Measurements from ENCODE around the gene TTC31. TPM values are rescaled to one million over a fixed set of nuclear protein-coding genes. Genes with fewer than 3 reads are reported as not detected.

The TTC31 gene
- total RNA-seq, 4 donors from 2014 or later, result 16.5 to 27.2 (median 19.5) TPM

- ATAC-seq, result no peak
- Histone ChIP-seq H3K27ac (no peak overlapping the region), H3K4me1 (peaks cover 0 to 2% (median 0%) of the 10 kb centered on the region in 3 donors), H3K9me3 (no peaks in the 10 kb centered on the region), H3K36me3 (peaks cover 0 to 9% of the 10 kb centered on the region in 2 donors), H3K27me3 (peaks cover 9% of the 10 kb centered on the region), H3K4me3 (no peak overlapping the region)
- no peak for TF ChIP-seq POLR2AphosphoS5 (IDR thresholded peaks at IDR 0.05)
- TF ChIP-seq POLR2A (IDR thresholded peaks at IDR 0.05), result no peak
- TF ChIP-seq EP300 (IDR thresholded peaks at IDR 0.05), result no peak
- no peak for TF ChIP-seq CTCF (IDR thresholded peaks at IDR 0.05)
- 70 to 88% methylated on average over 1 to 7 of the region's 7 CpGs for WGBS, 2 donors (ENCODE audit: low coverage in 1 of 2)
Measured at GRCh38 chr2:74538881-74539339, 56.0 kb downstream of the TTC31 start.

DNA sequence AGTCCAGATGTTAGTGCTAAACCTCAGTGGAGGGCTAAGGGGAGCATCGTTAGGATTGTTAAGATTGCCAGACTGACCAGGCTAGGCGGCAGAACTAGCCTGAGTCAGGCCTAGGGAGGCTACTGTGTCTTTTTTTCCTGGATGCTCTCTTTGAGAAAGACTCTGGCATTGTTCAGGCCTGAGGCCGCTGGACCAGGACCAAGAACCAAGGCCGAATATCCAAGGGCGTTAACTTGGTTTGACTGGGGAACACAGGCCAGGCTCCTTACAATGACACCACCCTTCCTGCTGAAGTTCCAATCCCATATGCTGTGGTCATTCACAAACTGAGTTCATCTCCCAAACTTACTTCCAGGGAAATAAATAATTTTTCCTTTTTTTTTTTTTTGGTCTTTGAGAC, 57.4 kb downstream of the TTC31 start:
- 50% methylated on average over 2 of the region's 5 CpGs; no CpG with 5 or more reads in 1 of the 2 donors for WGBS, 2 donors (ENCODE audit: low coverage in 1 of 2)
- Histone ChIP-seq H3K36me3 (no peaks in the 10 kb centered on the region), H3K27ac (peak overlapping the region in 2 of 4 donors; percentile 42 to 46), H3K27me3 (peaks cover 9% of the 10 kb centered on the region), H3K4me3 (no peak overlapping the region), H3K9me3 (no peaks in the 10 kb centered on the region), H3K4me1 (peaks cover 0 to 2% (median 0%) of the 10 kb centered on the region in 3 donors)
- ATAC-seq, result peak; percentile 81
- TF ChIP-seq EP300 (IDR thresholded peaks at IDR 0.05), result no peak
- TF ChIP-seq POLR2AphosphoS5 (IDR thresholded peaks at IDR 0.05), result no peak
- no peak for TF ChIP-seq CTCF (IDR thresholded peaks at IDR 0.05)
- TF ChIP-seq POLR2A (IDR thresholded peaks at IDR 0.05), result no peak

DNA sequence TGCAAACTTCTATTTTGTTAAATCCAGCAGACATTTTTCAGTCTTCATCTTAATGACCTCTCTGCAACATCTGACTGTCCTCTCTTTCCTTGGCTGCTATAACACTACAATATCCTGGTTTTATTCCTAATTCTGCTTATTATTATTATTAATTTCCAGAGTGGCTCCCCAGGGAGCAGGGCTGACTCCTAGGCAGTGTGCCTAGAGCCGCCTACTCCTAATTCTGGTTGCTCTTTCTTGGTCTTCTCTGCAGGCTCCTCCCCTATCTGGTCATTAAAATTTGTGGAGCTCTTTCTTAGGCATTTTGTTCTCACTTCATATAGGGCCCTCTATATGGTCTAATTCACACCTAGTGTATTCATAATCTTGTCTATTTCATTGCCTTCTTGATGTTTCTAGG, 60.1 kb downstream of the TTC31 start:
- H3K36me3 ChIP-seq, result no peaks in the 10 kb centered on the region
- ATAC-seq, result no peak

More for the DNA sequence above, 60.1 kb downstream of the TTC31 start:
- Histone ChIP-seq H3K4me3 (no peak overlapping the region), H3K27me3 (peaks cover 9% of the 10 kb centered on the region), H3K27ac (no peak overlapping the region), H3K9me3 (no peaks in the 10 kb centered on the region), H3K4me1 (peaks cover 0 to 2% (median under 1%) of the 10 kb centered on the region in 3 donors)
- 67 to 80% methylated on average over 1 of the region's 1 CpG for WGBS, 2 donors (ENCODE audit: low coverage in 1 of 2)
- TF ChIP-seq POLR2AphosphoS5 (IDR thresholded peaks at IDR 0.05), result no peak
- no peak for TF ChIP-seq EP300 (IDR thresholded peaks at IDR 0.05)
- TF ChIP-seq POLR2A (IDR thresholded peaks at IDR 0.05), result no peak
- no peak for TF ChIP-seq CTCF (IDR thresholded peaks at IDR 0.05)

Other genes with a start within 250 kb of the TTC31 start
- gene SLC4A5, start 139.7 kb upstream of the TTC31 start, total RNA-seq, result 1 to 10 TPM; 1.8 to 9.4 (median 5.0) TPM
- gene DCTN1, start 102.8 kb upstream of the TTC31 start, total RNA-seq, result 100 to 1,000 TPM; 132 to 197 (median 170) TPM
- gene C2orf81, start 61.5 kb upstream of the TTC31 start, total RNA-seq, result 1 to 10 TPM in 3 of 4 donors, under 1 TPM in 1; 0.62 to 1.4 (median 1.2) TPM
- 10 to 100 TPM in 1 of 4 donors, 1 to 10 TPM in 3; 4.2 to 12.4 (median 8.8) TPM for gene WDR54, start 61.4 kb upstream of the TTC31 start, total RNA-seq
- gene RTKN, start 41.1 kb upstream of the TTC31 start, total RNA-seq, result 10 to 100 TPM; 10.9 to 17.3 (median 14.0) TPM
- 10 to 100 TPM; 14.3 to 26.4 (median 19.2) TPM for gene INO80B, start 28.0 kb upstream of the TTC31 start, total RNA-seq
- gene WBP1, start 24.6 kb upstream of the TTC31 start, total RNA-seq, result 10 to 100 TPM; 44.2 to 91.5 (median 47.0) TPM
- 10 to 100 TPM; 26.1 to 34.2 (median 29.3) TPM for gene MOGS, start 17.7 kb upstream of the TTC31 start, total RNA-seq
- 10 to 100 TPM; 18.0 to 76.7 (median 30.2) TPM for gene MRPL53, start 10.4 kb upstream of the TTC31 start, total RNA-seq
- gene CCDC142, start 83 bp upstream of the TTC31 start, total RNA-seq, result 10 to 100 TPM in 3 of 4 donors, 1 to 10 TPM in 1; 7.3 to 41.6 (median 13.7) TPM
- under 1 TPM in 2 of 4 donors, not detected in 2; 0.40 to 0.58 TPM for gene LBX2, start 16.5 kb downstream of the TTC31 start, total RNA-seq
- gene PCGF1, start 24.6 kb downstream of the TTC31 start, total RNA-seq, result 10 to 100 TPM in 3 of 4 donors, 1 to 10 TPM in 1; 9.6 to 24.0 (median 18.2) TPM
- gene TLX2, start 31.4 kb downstream of the TTC31 start, total RNA-seq, result under 1 TPM in 2 of 4 donors, not detected in 2; 0.27 to 0.94 TPM
- not detected for gene DQX1, start 43.1 kb downstream of the TTC31 start, total RNA-seq
- 10 to 100 TPM; 62.7 to 92.1 (median 86.2) TPM for gene AUP1, start 46.6 kb downstream of the TTC31 start, total RNA-seq
- gene HTRA2, start 46.9 kb downstream of the TTC31 start, total RNA-seq, result 10 to 100 TPM; 25.0 to 37.6 (median 29.1) TPM
- gene LOXL3, start 70.9 kb downstream of the TTC31 start, total RNA-seq, result 10 to 100 TPM in 1 of 4 donors, 1 to 10 TPM in 3; 7.2 to 13.2 (median 8.6) TPM
- 10 to 100 TPM; 16.3 to 28.8 (median 19.5) TPM for gene DOK1, start 71.6 kb downstream of the TTC31 start, total RNA-seq
- gene M1AP, start 165.2 kb downstream of the TTC31 start, total RNA-seq, result under 1 TPM in 1 of 4 donors, not detected in 3; 0.81 TPM
- gene SEMA4F, start 171.2 kb downstream of the TTC31 start, total RNA-seq, result 10 to 100 TPM in 1 of 4 donors, 1 to 10 TPM in 3; 2.7 to 11.5 (median 3.6) TPM

Measured in gastroesophageal sphincter (tissue), 4 donors.